Esophagus (tissue), 2 donors: ENCODE results near the gene TMEM192. TPM values are rescaled to one million over a fixed set of nuclear protein-coding genes. Genes with fewer than 3 reads are reported as not detected.
"Not testable (repeated sequence)": the region's sequence is repeated elsewhere in the genome, so short reads cannot be mapped to it uniquely, and the experiment has no call there.

Source experiments
- H3K27ac ChIP-seq, 2 donors: one replicate each; pipeline ENCODE4 v1.5.1; 2013; ENCODE audit warnings: low read depth in 2 of 2, mild to moderate bottlenecking in 2 of 2, inconsistent platforms in 1 of 2, low read length in 1 of 2, moderate library complexity in 1 of 2
- H3K27me3 ChIP-seq, 2 donors: one replicate each; pipeline ENCODE4 v1.6.1; 2013; ENCODE audit warnings: low read length in 2 of 2, control low read depth in 1 of 2, mild to moderate bottlenecking in 1 of 2; ENCODE audit not compliant: insufficient read depth in 2 of 2, control insufficient read depth in 1 of 2
- H3K36me3 ChIP-seq, 2 donors: one replicate each; pipeline ENCODE4 v1.6.1; 2013; ENCODE audit warnings: low read length in 1 of 2; ENCODE audit not compliant: control insufficient read depth in 2 of 2, insufficient read depth in 2 of 2
- H3K4me1 ChIP-seq, 2 donors: one replicate each; pipeline ENCODE4 v1.6.1; 2013; ENCODE audit warnings: low read length in 1 of 2; ENCODE audit not compliant: control insufficient read depth in 2 of 2, insufficient read depth in 2 of 2
- H3K4me3 ChIP-seq, 2 donors: one replicate each; pipeline ENCODE4 v1.5.1; 2013; ENCODE audit warnings: low read length in 2 of 2, mild to moderate bottlenecking in 2 of 2, low read depth in 1 of 2, moderate library complexity in 1 of 2
- H3K9me3 ChIP-seq, 2 donors: one replicate each; pipeline ENCODE4 v1.6.1; 2013; ENCODE audit warnings: mild to moderate bottlenecking in 2 of 2, low read depth in 1 of 2, low read length in 1 of 2, moderate library complexity in 1 of 2; ENCODE audit not compliant: control insufficient read depth in 2 of 2, insufficient read depth in 1 of 2
- WGBS, 2 donors: extraction: QIAGEN DNeasy Blood & Tissue Kit; methylation state at CpG; one replicate each; pipeline ENCODE4 v1.1.7; 2013; 5-methylcytosine and 5-hydroxymethylcytosine counted together
- polyA plus RNA-seq, 2 donors: library from polyadenylated mRNA; stranded (reverse); fragments of 200-250 nt; gene quantifications; one replicate each; pipeline ENCODE4 v1.2.3, GENCODE V29; 2013
- donor health status: healthy with polysubstance abuse.
- donor health status: Bipolar disorder and iron deficiency.

TMEM192 gene
- polyA plus RNA-seq, 2 donors: 2.0 to 4.4 TPM

- not testable (repeated sequence) for H3K4me3 ChIP-seq, H3K27ac ChIP-seq, H3K36me3 ChIP-seq, H3K9me3 ChIP-seq, H3K27me3 ChIP-seq, H3K4me1 ChIP-seq
- WGBS, 2 donors: 57 to 72% methylated on average over 11 of the region's 11 CpGs
Observed at GRCh38 chr4:165073346-165073745, 39.3 kb downstream of the TMEM192 start.

- H3K27ac ChIP-seq: no peak overlapping the region
- 62 to 70% methylated on average over 1 of the region's 1 CpG for WGBS, 2 donors
- no peaks in the 10 kb centered on the region for H3K36me3 ChIP-seq
Observed at GRCh38 chr4:165070560-165070959, 42.1 kb downstream of the TMEM192 start.

GRCh38 chr4:165060938-165061337 is 51.7 kb downstream of the TMEM192 start:
- Histone ChIP-seq H3K27ac (no peak overlapping the region), H3K27me3 (no peaks in the 10 kb centered on the region), H3K9me3 (no peaks in the 10 kb centered on the region), H3K4me3 (no peak overlapping the region), H3K4me1 (no peaks in the 10 kb centered on the region), H3K36me3 (no peaks in the 10 kb centered on the region)
- WGBS, 2 donors: 46 to 50% methylated on average over 1 of the region's 1 CpG

More at GRCh38 chr4:165070560-165070959, 42.1 kb downstream of the TMEM192 start:
- H3K4me3 ChIP-seq: no peak overlapping the region
- no peaks in the 10 kb centered on the region for H3K4me1 ChIP-seq
- H3K27me3 ChIP-seq: no peaks in the 10 kb centered on the region
- no peaks in the 10 kb centered on the region for H3K9me3 ChIP-seq

GRCh38 chr4:165059386-165059785 is 53.3 kb downstream of the TMEM192 start:
- H3K9me3 ChIP-seq: no peaks in the 10 kb centered on the region
- 78% methylated on average over 4 of the region's 4 CpGs for WGBS, 2 donors
- H3K4me3 ChIP-seq: no peak overlapping the region
- no peaks in the 10 kb centered on the region for H3K4me1 ChIP-seq
- no peak overlapping the region for H3K27ac ChIP-seq
- H3K27me3 ChIP-seq: no peaks in the 10 kb centered on the region
- no peaks in the 10 kb centered on the region for H3K36me3 ChIP-seq

- Histone ChIP-seq H3K27me3 (no peaks in the 10 kb centered on the region), H3K27ac (no peak overlapping the region), H3K4me1 (no peaks in the 10 kb centered on the region), H3K9me3 (no peaks in the 10 kb centered on the region), H3K4me3 (no peak overlapping the region), H3K36me3 (peaks cover 0 to 2% of the 10 kb centered on the region in 2 donors)
- 59 to 74% methylated on average over 2 of the region's 2 CpGs for WGBS, 2 donors
Observed at GRCh38 chr4:165058666-165059065, 54.0 kb downstream of the TMEM192 start.

GRCh38 chr4:165055601-165056000 is 57.1 kb downstream of the TMEM192 start:
- H3K4me1 ChIP-seq: no peaks in the 10 kb centered on the region
- H3K27me3 ChIP-seq: no peaks in the 10 kb centered on the region
- no peak overlapping the region for H3K4me3 ChIP-seq
- no peaks in the 10 kb centered on the region for H3K9me3 ChIP-seq
- no peak overlapping the region for H3K27ac ChIP-seq
- 84 to 85% methylated on average over 9 of the region's 9 CpGs for WGBS, 2 donors
- peaks cover 0 to 2% of the 10 kb centered on the region in 2 donors for H3K36me3 ChIP-seq

GRCh38 chr4:165053645-165054044 is 59.0 kb downstream of the TMEM192 start, which contains the start of gene TRIM75:
Gene TRIM75 (plus strand): TSS chr4:165053866. CDS start chr4:165059148, 5,282 bp downstream.
- no peaks in the 10 kb centered on the region for H3K9me3 ChIP-seq
- H3K4me3 ChIP-seq: no peak within 1 kb of the TSS
- H3K27me3 ChIP-seq: no peaks in the 10 kb centered on the region
- H3K27ac ChIP-seq: no peak within 1 kb of the TSS
- peaks cover 0 to 2% of the 10 kb centered on the region in 2 donors for H3K36me3 ChIP-seq
- WGBS, 2 donors: 71 to 72% methylated on average over 6 of the region's 6 CpGs
- no peaks in the 10 kb centered on the region for H3K4me1 ChIP-seq

- Histone ChIP-seq H3K36me3 (peaks cover 0 to 2% of the 10 kb centered on the region in 2 donors), H3K27ac (no peak overlapping the region), H3K27me3 (no peaks in the 10 kb centered on the region), H3K4me3 (no peak overlapping the region), H3K4me1 (no peaks in the 10 kb centered on the region), H3K9me3 (no peaks in the 10 kb centered on the region)
- WGBS, 2 donors: 60 to 72% methylated on average over 3 of the region's 3 CpGs
Observed at GRCh38 chr4:165052627-165053026, 60.0 kb downstream of the TMEM192 start.

- WGBS, 2 donors: 66 to 83% methylated on average over 5 of the region's 5 CpGs
Observed at GRCh38 chr4:165048170-165048569, 64.5 kb downstream of the TMEM192 start.

GRCh38 chr4:165031436-165032211 is 81.0 kb downstream of the TMEM192 start, which contains the start of gene TRIM60:
Gene TRIM60 (plus strand): TSS chr4:165031999. CDS start chr4:165040073, 8,074 bp downstream.
- no peaks in the 10 kb centered on the region for H3K36me3 ChIP-seq
- no peaks in the 10 kb centered on the region for H3K27me3 ChIP-seq
- H3K4me1 ChIP-seq: no peaks in the 10 kb centered on the region
- H3K9me3 ChIP-seq: no peaks in the 10 kb centered on the region
- H3K4me3 ChIP-seq: no peak within 1 kb of the TSS
- no peak within 1 kb of the TSS for H3K27ac ChIP-seq
- 96% methylated on average over 41 of the region's 41 CpGs for WGBS, 2 donors

More at GRCh38 chr4:165048170-165048569, 64.5 kb downstream of the TMEM192 start:
- Histone ChIP-seq H3K36me3 (no peaks in the 10 kb centered on the region), H3K4me3 (no peak overlapping the region), H3K27me3 (no peaks in the 10 kb centered on the region), H3K4me1 (no peaks in the 10 kb centered on the region), H3K27ac (no peak overlapping the region), H3K9me3 (no peaks in the 10 kb centered on the region)
